ENCODE measurements around the gene TP53TG3.
"Not testable (repeated sequence)": the region's sequence is repeated elsewhere in the genome, so short reads cannot be mapped to it uniquely, and the experiment has no call there.

TP53TG3 gene, protein sequence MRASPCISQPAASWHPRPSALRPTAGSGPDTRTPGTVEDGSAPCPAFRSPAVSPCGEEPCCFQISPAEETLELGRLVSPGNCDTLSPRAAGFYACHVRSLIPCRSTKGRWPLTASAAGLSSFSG

DNA sequence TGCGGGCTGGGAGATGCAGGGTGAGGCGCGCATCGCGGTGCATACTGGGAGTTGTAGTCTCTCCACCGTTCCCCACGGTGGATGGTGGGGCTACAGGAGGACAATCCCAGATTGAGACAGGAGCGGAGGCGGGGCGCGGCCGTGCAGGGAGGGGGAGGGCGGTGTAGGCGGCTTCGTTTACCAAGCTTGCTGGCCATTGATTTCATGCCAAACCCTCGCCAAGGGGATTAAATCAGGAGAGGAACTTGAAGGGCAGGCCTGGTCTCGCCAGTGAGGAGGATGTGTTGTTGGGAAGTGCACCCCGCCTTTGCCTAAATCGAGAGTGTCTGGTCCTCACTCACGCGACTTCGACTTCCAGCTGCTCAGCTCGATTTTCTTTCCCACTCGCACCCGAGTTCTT is at the start of gene TP53TG3:
TP53TG3 (minus strand) TSS at position 101 of the 400 bp plus-strand sequence; CDS start at position 33, 68 bp downstream.
- not testable (repeated sequence) for DNase-seq (ENCODE audit: low read depth)

DNA sequence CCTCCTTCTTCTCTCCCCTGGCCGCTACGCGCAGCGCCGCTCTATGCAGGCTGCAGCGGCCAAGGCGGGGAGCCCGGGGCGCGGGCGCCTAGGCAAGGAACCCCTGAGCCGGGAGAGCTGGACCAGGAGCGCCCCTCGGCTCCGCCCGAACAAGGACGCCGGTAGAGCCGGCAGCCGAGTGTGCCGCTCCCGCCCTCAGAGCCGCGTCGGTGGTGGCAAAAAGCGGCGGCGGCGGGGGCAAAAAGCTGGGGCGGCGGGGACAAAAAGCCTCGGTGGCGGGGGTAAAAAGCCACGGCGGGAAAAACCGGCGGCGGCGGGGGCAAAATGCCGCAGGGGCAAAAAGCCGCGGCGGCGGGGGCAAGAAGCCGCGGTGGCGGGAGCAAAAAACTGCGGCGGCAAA is 25.1 kb downstream of the TP53TG3 start:
- not testable (repeated sequence) for DNase-seq (ENCODE audit: low read depth)

DNA sequence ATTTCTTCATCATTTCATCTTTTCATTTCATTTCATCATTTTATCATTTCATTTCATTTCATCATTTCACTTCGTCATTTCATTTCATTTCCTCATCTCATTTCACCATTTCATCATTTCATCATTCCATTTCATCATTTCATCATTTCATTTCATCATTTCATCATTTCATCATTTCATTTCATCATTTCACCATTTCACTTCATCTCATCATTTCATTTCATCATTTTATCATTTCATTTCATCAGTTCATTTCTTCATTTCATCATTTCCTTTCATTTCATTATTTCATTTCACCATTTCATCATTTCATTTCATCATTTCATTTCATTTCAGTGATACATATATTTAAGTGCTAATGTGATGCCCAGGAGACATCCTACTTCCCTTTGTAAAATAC is 28.4 kb downstream of the TP53TG3 start:
- DNase-seq (ENCODE audit: low read depth): not testable (repeated sequence)

DNA sequence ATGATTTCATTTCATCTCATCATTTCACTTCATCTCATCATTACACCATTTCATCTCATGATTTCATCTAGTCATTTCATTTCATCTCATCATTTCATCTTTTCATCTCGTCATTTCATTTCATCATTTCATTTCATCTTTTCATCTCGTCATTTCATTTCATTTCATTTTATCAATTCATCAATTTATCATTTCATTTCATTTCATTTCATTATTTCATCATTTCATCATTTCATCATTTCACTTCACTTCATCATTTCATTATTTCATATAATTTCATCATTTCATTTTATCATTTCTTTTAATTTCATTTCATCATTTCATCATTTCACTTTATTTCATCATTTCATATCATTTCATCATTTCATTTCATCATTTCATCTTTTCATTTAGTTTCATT is 29.2 kb downstream of the TP53TG3 start:
- not testable (repeated sequence) for DNase-seq (ENCODE audit: low read depth)

DNA sequence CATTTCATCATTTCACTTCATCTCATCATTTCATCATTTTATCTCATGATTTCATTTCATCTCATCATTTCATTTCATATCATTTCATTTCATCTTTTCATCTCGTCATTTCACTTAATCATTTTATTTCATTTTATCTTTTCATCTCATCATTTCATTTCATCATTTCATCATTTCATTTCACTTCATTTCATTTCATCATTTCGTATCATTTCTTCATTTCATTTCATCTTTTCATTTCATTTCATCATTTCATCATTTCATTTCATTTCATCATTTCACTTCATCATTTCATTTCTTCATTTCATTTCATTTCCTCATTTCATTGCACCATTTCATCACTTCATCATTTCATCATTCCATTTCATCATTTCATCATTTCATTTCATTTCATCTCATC is 29.8 kb downstream of the TP53TG3 start:
- not testable (repeated sequence) for DNase-seq (ENCODE audit: low read depth)

DNA sequence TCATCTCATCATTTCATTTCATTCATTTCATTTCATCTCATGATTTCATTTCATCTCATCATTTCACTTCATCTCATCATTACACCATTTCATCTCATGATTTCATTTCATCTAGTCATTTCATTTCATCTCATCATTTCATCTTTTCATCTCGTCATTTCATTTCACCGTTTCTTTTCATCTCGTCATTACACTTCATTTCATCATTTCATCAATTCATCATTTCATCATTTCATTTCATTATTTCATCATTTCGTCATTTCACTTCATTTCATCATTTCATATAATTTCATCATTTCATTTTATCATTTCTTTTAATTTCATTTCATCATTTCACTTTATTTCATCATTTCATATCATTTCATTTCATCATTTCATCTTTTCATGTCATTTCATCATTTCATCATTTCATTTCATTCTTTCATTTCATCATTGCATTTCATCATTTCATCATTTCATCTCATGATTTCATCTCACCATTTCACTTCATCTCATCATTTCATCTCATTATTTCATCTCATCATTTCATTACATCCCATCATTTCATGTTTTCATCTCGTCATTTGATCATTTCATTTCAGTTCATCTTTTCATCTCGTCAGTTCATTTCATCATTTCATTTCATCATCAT is 30.6 kb downstream of the TP53TG3 start:
- DNase-seq (ENCODE audit: low read depth): not testable (repeated sequence)

DNA sequence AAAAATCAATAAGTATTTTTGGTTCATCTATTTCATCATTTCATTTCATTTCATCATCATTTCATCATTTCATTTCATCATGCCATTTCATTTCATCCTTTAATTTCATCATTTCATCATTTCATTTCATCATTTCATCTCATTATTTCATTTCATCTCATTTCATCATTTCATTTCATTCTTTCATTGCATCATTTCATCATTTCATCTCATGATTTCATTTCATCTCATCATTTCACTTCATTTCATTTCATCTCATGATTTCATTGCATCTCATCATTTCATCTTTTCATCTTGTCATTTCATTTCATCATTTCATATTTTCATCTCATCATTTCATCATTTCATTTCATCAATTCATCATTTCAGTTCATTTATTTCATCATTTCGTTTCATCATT is 31.2 kb downstream of the TP53TG3 start:
- DNase-seq (ENCODE audit: low read depth): not testable (repeated sequence)

DNA sequence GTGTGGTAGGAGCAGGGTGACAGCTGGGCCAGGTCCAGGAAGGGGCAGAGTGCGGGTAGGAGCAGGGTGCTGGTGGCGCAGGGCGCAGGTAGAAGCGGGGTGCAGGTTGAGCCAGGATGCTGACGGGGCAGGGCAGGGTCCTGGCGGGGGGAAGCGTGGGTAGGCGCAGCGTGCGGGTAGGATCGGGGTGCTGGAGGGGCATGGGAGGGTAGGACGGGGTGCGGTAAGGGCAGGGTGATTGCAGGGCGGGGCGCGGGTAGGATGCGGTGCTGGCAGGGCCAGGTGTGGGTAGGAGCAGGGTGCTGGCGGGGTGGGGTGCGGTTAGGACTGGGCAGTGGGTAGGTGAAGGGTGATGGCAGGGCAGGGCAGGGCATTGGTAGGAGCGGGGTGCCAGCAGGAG is 38.4 kb downstream of the TP53TG3 start:
- DNase-seq (ENCODE audit: low read depth): not testable (repeated sequence)

DNA sequence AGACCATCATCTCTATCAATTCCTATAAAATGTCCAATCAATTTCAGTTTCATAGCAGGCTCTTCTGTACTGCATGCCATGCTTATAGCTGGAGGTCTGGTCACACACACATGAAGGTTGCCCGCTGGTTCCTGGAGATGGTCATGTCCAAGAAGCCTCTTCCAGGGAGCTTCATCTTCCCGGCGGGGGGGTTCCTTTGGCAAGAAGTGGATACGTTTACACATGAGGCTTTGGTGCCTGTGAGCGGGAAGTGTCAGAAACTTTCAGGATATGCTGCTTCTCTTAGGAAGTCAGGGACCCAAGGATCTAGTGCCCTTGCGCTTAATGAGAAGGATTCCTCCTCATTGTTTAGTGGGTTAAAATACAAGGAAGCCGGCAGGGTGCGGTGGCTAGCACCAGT is 43.9 kb downstream of the TP53TG3 start:
- DNase-seq (ENCODE audit: low read depth): not testable (repeated sequence)
